IPS-15b (cell line): ENCODE results near the gene ME1.
A peak's percentile ranks its signal among the peaks of the same experiment; 100 is the strongest.

ENCODE experiments used
- H3K27me3 ChIP-seq: one replicate; pipeline ENCODE4 v1.6.1; 2013; ENCODE audit warnings: low read length; ENCODE audit not compliant: control insufficient read depth, insufficient read depth
- H3K36me3 ChIP-seq: one replicate; pipeline ENCODE4 v1.6.1; 2013; ENCODE audit warnings: low read length; ENCODE audit not compliant: control insufficient read depth, insufficient read depth
- H3K4me1 ChIP-seq: one replicate; pipeline ENCODE4 v1.6.1; 2013; ENCODE audit warnings: mild to moderate bottlenecking, low read length; ENCODE audit not compliant: control insufficient read depth, insufficient read depth
- H3K4me3 ChIP-seq: one replicate; pipeline ENCODE4 v1.5.1; 2013; ENCODE audit warnings: low read depth, low read length
- H3K9ac ChIP-seq: one replicate; pipeline ENCODE4 v1.6.1; 2013; ENCODE audit warnings: low read depth, mild to moderate bottlenecking, low read length
- H3K9me3 ChIP-seq: one replicate; pipeline ENCODE4 v1.6.1; 2013; ENCODE audit warnings: mild to moderate bottlenecking, low read length; ENCODE audit not compliant: control insufficient read depth, insufficient read depth

Gene ME1

GRCh38 chr6:83430611-83431544 is at the start of gene ME1:
ME1 (minus strand) TSS chr6:83431051; CDS start chr6:83430954, 97 bp downstream.
- Histone ChIP-seq H3K36me3 (no peaks in the 10 kb centered on the region), H3K9ac (peak within 1 kb of the TSS; percentile 58), H3K4me1 (peaks cover 5% of the 10 kb centered on the region), H3K27me3 (peaks cover 9% of the 10 kb centered on the region), H3K9me3 (no peaks in the 10 kb centered on the region), H3K4me3 (peak within 1 kb of the TSS; percentile 85)

DNA sequence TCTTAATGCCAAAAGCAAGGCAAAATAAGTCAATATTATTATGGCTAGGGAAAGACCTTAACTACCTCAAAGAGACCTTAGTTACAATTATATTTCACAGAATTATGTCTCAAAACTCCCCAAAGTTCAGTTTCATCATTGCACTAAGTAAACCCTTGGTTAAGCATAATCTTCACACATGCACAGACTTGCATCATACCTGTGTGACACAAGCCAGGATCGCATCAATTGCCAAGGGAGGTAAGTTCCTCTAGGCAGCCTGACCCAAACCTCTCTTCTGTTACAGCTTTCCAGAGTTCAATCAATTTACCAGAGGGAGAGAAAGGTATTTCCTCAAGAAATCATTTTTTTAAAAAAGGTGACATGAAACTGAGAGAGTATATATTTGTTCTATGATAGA is 49.6 kb upstream of the ME1 start:
- Histone ChIP-seq H3K9ac (no peak overlapping the region), H3K36me3 (no peaks in the 10 kb centered on the region), H3K9me3 (no peaks in the 10 kb centered on the region), H3K4me3 (no peak overlapping the region), H3K4me1 (no peaks in the 10 kb centered on the region), H3K27me3 (no peaks in the 10 kb centered on the region)

- peaks cover 4% of the 10 kb centered on the region for H3K4me1 ChIP-seq
- no peaks in the 10 kb centered on the region for H3K27me3 ChIP-seq
- no peaks in the 10 kb centered on the region for H3K9me3 ChIP-seq
- no peak overlapping the region for H3K4me3 ChIP-seq
- no peak overlapping the region for H3K9ac ChIP-seq
- H3K36me3 ChIP-seq, result no peaks in the 10 kb centered on the region
Observed at GRCh38 chr6:83479389-83479788, 48.5 kb upstream of the ME1 start.

DNA sequence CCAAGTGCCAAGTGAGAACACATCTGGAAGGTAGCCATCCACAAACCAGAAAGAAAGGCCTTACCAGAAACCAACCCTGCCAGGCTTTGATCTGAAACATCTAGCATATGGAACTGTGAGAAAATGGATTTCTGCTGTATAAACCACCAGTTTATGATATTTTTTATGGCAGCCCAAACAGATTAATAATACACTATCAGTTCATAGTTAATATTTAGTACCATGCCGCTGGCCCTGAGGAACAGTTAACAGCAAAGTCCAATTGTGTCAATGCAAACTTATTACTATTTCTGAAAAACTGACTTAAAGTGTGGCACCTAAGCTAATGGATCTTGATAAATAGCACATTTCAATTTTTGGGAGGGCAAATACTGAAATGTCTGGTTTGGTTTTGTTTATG is 46.1 kb upstream of the ME1 start:
- H3K36me3 ChIP-seq, result no peaks in the 10 kb centered on the region
- H3K9me3 ChIP-seq, result no peaks in the 10 kb centered on the region
- H3K9ac ChIP-seq, result no peak overlapping the region
- H3K27me3 ChIP-seq, result no peaks in the 10 kb centered on the region
- H3K4me3 ChIP-seq, result no peak overlapping the region
- peaks cover 9% of the 10 kb centered on the region for H3K4me1 ChIP-seq

- no peaks in the 10 kb centered on the region for H3K9me3 ChIP-seq
- H3K27me3 ChIP-seq, result no peaks in the 10 kb centered on the region
- H3K4me1 ChIP-seq, result peaks cover 9% of the 10 kb centered on the region
- no peak overlapping the region for H3K4me3 ChIP-seq
- H3K9ac ChIP-seq, result no peak overlapping the region
- no peaks in the 10 kb centered on the region for H3K36me3 ChIP-seq
Observed at GRCh38 chr6:83474309-83474708, 43.5 kb upstream of the ME1 start.

GRCh38 chr6:83472767-83473166 is 41.9 kb upstream of the ME1 start:
- no peak overlapping the region for H3K9ac ChIP-seq
- H3K36me3 ChIP-seq, result no peaks in the 10 kb centered on the region
- peaks cover 9% of the 10 kb centered on the region for H3K4me1 ChIP-seq
- H3K27me3 ChIP-seq, result no peaks in the 10 kb centered on the region
- no peaks in the 10 kb centered on the region for H3K9me3 ChIP-seq
- no peak overlapping the region for H3K4me3 ChIP-seq

- no peaks in the 10 kb centered on the region for H3K9me3 ChIP-seq
- no peak overlapping the region for H3K4me3 ChIP-seq
- peaks cover 9% of the 10 kb centered on the region for H3K4me1 ChIP-seq
Observed at GRCh38 chr6:83470587-83470986, 39.7 kb upstream of the ME1 start.

DNA sequence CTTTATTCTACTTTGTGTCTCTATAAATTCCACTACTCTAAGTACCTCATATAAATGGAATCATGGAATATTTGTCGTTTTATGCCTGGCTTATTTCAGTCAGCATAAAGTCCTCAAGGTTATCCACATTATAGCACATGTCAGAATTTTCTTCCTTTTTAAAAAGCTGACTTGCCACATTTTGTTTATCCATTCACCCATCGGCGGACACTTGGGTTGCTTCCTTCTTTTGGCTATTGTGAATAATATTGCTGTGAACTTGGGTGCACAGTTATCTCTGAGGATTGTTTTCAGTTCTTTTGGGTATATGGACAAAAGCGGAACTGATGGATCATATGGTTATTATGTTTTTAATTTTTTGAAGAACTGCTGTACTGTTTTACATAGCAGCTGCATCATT is 39.1 kb upstream of the ME1 start:
- H3K4me1 ChIP-seq, result peaks cover 9% of the 10 kb centered on the region
- H3K27me3 ChIP-seq, result peaks cover 1% of the 10 kb centered on the region
- H3K9ac ChIP-seq, result no peak overlapping the region

More at GRCh38 chr6:83470587-83470986, 39.7 kb upstream of the ME1 start:
- Histone ChIP-seq H3K36me3 (no peaks in the 10 kb centered on the region), H3K27me3 (no peaks in the 10 kb centered on the region), H3K9ac (no peak overlapping the region)

DNA sequence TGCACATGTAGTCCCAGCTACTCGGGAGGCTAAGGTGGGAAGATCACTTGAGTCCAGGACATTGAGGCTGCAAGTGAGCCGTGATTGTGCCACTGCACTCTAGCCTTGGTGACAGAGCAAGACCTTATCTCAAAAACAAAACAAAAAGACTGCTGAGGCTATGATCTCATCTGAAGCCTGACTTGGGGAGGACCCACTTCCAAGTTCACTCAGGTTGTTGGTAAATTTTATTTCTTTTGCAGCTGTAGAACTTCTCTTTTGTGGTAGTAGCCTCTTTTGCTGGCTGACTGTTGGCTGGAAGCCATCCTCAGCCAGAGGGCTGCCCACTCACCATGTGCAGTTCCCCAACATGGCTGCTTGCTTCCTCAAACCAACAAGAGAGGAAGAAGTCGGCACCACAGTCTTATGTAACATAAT is 36.8 kb upstream of the ME1 start:
- Histone ChIP-seq H3K36me3 (no peaks in the 10 kb centered on the region), H3K9me3 (no peaks in the 10 kb centered on the region), H3K9ac (no peak overlapping the region), H3K4me3 (no peak overlapping the region), H3K4me1 (peaks cover 2% of the 10 kb centered on the region), H3K27me3 (peaks cover 4% of the 10 kb centered on the region)

More for the DNA sequence above, 39.1 kb upstream of the ME1 start:
- Histone ChIP-seq H3K36me3 (no peaks in the 10 kb centered on the region), H3K4me3 (no peak overlapping the region), H3K9me3 (no peaks in the 10 kb centered on the region)

GRCh38 chr6:83466328-83466727 is 35.5 kb upstream of the ME1 start:
- no peak overlapping the region for H3K9ac ChIP-seq
- H3K27me3 ChIP-seq, result peaks cover 12% of the 10 kb centered on the region
- no peaks in the 10 kb centered on the region for H3K36me3 ChIP-seq
- H3K4me1 ChIP-seq, result peaks cover 3% of the 10 kb centered on the region
- no peak overlapping the region for H3K4me3 ChIP-seq
- H3K9me3 ChIP-seq, result no peaks in the 10 kb centered on the region

- Histone ChIP-seq H3K36me3 (no peaks in the 10 kb centered on the region), H3K9ac (no peak overlapping the region), H3K4me3 (no peak overlapping the region), H3K9me3 (no peaks in the 10 kb centered on the region), H3K4me1 (peaks cover 3% of the 10 kb centered on the region), H3K27me3 (peaks cover 20% of the 10 kb centered on the region)
Observed at GRCh38 chr6:83464381-83465140, 33.7 kb upstream of the ME1 start.
